A549 treated with AZD9567 at 1 μM for 4 hours (cell line): ENCODE data around the gene SDC4. TPM values are rescaled to one million over a fixed set of nuclear protein-coding genes. Genes with fewer than 3 reads are reported as not detected.

ENCODE experiments used
- total RNA-seq: library from RNA; stranded (reverse); fragments of 200-300 nt; extraction: Qiagen RNA extraction; gene quantifications from 5 replicates; pipeline ENCODE4 v1.2.3, GENCODE V29; 2022; ENCODE audit not compliant: insufficient read depth

Gene SDC4, protein sequence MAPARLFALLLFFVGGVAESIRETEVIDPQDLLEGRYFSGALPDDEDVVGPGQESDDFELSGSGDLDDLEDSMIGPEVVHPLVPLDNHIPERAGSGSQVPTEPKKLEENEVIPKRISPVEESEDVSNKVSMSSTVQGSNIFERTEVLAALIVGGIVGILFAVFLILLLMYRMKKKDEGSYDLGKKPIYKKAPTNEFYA
- total RNA-seq: 94.1 to 126 TPM (median 107 TPM) in 5 replicates

DNA sequence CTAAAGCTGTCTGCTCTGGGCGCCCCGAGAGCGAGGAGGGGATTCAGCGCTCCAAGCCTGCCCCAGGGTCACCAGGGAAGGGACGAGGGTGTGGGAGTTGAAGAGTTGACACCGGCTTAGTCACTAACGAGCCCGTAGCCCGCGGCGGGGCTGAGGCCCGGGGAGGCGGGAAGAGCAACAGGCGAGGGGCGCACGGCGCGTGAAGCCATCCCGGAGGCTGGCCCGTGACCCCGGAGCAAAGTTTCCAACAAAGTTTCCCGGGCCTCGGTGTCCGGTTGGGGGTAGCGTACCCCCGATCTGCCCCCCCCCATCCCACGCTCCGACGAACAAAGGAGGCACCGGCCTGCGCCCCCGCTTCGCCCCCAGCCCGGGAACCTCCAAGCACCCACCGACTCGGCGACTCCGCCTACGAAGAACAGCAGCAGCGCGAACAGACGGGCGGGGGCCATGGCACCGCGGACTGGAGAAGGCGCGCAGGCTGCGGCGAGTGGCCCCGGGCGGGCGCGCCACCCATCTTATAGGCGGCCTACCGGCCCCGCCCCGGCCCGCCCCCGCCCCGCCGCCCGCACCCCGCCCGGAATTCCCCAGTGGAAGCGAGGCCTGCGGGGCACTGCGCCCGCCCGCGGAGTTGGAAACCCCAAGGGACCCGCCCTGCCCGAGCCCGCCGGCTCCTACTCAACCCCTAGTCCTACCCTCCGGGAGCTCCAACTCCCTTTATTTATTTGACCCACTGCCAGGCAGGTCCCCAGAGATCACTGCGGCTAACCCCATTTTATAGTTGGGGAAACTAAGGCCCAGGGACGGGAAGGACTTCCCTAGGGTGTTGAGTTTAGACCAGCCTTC is at the start of gene SDC4:
Gene SDC4, minus strand, starts transcription at position 489 of the 843 bp plus-strand sequence. Its CDS starts 40 bp downstream, at position 449.

DNA sequence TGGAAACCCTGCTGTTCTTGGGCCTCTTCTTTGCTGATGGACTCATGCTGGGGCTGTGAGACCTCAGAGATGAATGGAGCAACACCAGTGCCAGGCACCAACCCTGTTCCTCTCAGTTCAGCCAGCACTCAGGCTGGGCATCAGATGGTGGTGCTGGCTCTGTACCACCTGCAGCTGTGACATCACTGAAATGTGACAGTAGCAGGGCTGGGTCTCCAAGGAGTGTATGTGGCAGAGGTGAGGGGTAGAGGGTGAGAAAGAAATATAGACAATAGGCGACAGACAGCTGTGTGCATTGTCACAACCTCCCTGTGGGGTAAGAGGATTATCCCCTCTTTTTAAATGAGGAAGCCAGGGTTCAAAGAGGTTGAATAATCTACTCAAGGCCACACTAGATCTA is 30.0 kb upstream of the SDC4 start, which contains the start of gene TP53TG5:
Gene TP53TG5, minus strand, starts transcription at position 135 of the 400 bp plus-strand sequence. Its CDS starts 89 bp downstream, at position 46.

DNA sequence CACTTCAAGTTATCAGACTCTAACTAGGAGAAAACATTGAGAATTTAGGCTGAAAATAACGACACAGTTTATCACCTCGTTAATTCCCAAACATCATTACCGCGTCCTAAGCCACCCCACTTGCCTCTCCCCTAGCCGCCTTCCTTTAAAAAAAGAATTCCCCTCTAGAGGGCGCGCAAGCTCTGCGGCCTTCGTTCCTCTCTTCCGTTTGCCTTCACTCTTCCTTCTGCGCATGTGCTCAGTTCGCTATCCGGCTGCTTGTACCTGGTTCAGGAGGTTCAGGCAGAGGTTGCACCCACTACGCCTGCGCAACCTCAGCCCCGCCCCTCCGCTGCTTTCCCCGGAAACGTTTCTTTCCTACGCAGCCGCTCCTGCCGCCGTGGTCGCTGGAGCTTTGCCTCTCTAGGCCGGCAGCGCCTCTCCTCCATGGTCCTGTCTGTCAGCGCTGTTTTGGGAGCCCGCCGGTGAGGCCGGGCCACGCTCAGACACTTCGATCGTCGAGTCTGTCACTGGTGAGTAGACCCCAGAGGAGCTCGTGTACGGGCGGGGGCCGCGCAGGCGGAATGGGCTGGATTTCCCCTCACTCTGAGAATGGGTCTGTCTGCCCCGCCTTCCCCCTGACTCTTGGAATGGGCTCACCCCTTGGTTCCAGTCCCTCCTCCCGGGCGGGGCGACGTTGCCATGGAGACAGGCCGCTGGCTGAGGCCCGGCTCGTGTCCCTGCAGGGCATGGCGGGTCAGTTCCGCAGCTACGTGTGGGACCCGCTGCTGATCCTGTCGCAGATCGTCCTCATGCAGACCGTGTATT is 14.8 kb upstream of the SDC4 start, which contains the start of gene SYS1:
Gene SYS1, plus strand, starts transcription at position 353 of the 807 bp plus-strand sequence. Its CDS starts 376 bp downstream, at position 729.

DNA sequence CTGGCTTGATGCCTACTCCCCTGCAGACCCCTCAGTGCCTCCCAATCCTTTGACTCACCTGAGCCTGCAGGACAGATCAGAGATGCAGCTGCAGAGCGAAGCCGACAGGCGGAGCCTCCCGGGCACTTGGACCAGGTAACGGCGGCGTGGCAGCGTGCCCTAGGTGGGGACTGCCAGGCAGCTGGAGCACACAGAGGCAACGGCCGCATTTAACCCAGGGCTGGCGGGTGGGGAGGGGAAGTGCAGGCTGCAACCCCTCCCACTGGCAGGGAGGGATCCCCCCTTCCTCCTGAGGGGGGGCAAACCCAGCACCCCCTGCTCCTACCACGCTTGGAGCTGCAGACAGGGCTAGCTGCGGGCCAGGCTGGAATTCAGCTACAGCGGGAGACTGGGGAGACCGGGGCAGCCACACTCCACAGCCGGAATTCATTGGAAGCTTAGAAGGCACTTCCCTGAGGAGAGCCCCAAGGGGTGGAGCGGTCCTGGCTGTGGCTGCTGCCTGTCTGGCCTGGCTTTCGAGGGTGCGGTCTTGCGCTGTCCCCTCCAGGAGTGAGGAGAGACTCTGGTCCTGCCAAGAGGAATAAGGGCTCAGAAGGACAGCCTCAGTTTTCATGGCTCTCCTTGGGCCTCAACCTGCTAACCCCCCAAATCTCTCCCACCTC is 40.0 kb downstream of the SDC4 start, which contains the start of gene MATN4:
Gene MATN4, minus strand, starts transcription at position 183 of the 662 bp plus-strand sequence. CDS start 2,717 bp downstream, outside the sequence.

DNA sequence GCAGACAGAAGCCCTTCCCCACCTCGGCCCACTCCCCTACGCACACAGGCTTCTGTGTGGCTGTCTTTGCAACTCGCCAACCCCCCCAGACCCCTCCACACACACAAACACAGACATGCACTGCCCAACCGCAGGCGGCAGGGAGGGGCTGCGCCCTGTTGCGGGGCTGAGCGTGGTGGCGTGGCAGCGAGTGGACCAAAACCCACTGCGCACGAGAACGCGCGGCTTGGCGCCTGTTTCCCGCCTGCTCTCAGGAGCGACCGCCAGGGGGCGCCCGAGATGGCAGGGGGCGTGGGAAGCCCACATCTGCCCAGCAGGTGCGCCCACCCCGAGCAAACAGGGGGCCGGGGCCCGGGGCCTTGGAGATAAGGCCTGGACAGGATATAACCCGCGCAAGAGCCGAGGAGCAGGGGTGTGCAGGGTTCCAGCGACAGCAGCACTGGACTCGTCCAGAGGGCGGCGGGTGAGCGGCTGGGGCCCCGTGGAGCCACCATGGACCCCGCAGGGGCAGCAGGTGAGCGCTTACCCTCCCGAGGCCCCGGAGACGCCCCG is 41.7 kb downstream of the SDC4 start, which contains the start of gene RBPJL:
Gene RBPJL, plus strand, starts transcription at position 410 of the 552 bp plus-strand sequence. Its CDS starts 83 bp downstream, at position 493.

Other genes with a start within 250 kb of the SDC4 start
- gene KCNS1, start 247.3 kb downstream of the SDC4 start, total RNA-seq: 0.01 TPM in 1 of 5 replicates, not detected in the others
- gene WFDC5, start 233.2 kb downstream of the SDC4 start, total RNA-seq: not detected in 5 replicates
- gene WFDC12, start 224.0 kb downstream of the SDC4 start, total RNA-seq: not detected in 5 replicates
- 1.8 to 3.8 TPM (median 2.3 TPM) in 4 of 5 replicates, not detected in the other for gene PI3, start 173.5 kb downstream of the SDC4 start, total RNA-seq
- gene SEMG1, start 141.4 kb downstream of the SDC4 start, total RNA-seq: not detected in 5 replicates
- gene SEMG2, start 127.1 kb downstream of the SDC4 start, total RNA-seq: not detected in 5 replicates
- 8.8 to 15.1 TPM (median 14.7 TPM) in 5 replicates for gene SLPI, start 93.9 kb downstream of the SDC4 start, total RNA-seq
- gene RBPJL, start 41.6 kb downstream of the SDC4 start, total RNA-seq: not detected in 5 replicates
- gene MATN4, start 40.1 kb downstream of the SDC4 start, total RNA-seq: 0.12 to 0.21 TPM (median 0.14 TPM) in 4 of 5 replicates, not detected in the other
- 29.3 to 33.6 TPM (median 30.5 TPM) in 5 replicates for gene SYS1, start 14.7 kb upstream of the SDC4 start, total RNA-seq
- not detected in 5 replicates for gene TP53TG5, start 29.9 kb upstream of the SDC4 start, total RNA-seq
- gene DBNDD2, start 59.9 kb upstream of the SDC4 start, total RNA-seq: 17.7 to 23.7 TPM (median 22.0 TPM) in 5 replicates
- gene PIGT, start 67.7 kb upstream of the SDC4 start, total RNA-seq: 94.3 to 119 TPM (median 99.0 TPM) in 5 replicates
- gene WFDC2, start 121.3 kb upstream of the SDC4 start, total RNA-seq: 0.71 TPM in 1 of 5 replicates, not detected in the others
- gene SPINT3, start 167.2 kb upstream of the SDC4 start, total RNA-seq: not detected in 5 replicates
- not detected in 5 replicates for gene WFDC6, start 191.1 kb upstream of the SDC4 start, total RNA-seq
- not detected in 5 replicates for gene EPPIN, start 199.0 kb upstream of the SDC4 start, total RNA-seq
- gene WFDC8, start 230.9 kb upstream of the SDC4 start, total RNA-seq: not detected in 5 replicates